Left lung (tissue), 10 donors: ENCODE data around the gene POU2F3. TPM values are rescaled to one million over a fixed set of nuclear protein-coding genes. Genes with fewer than 3 reads are reported as not detected.

Experiments
- ATAC-seq: fragments of 200-7000 bp; cut with Tn5 transposase; one replicate; pipeline ENCODE4 v1.9.1; 2020; ENCODE audit warnings: moderate library complexity
- DNase-seq, 4 donors: peaks; one replicate each; pipeline ENCODE4 v3.0.0-alpha.2; 2013 to 2020
- H3K27ac ChIP-seq, 2 donors: fragments of 200-600 bp; sonication (generic) in 1 of 2; one replicate each; pipeline versions ENCODE4 v1.5.0 to v1.8.0; 2020 to 2021
- H3K27me3 ChIP-seq, 2 donors: fragments of 200-600 bp; sonication (generic) in 1 of 2; one replicate each; pipeline versions ENCODE4 v1.5.0 to v1.8.0; 2020 to 2021
- H3K36me3 ChIP-seq, 2 donors: fragments of 200-600 bp; sonication (generic) in 1 of 2; one replicate each; pipeline versions ENCODE4 v1.5.0 to v1.8.0; 2020 to 2021
- H3K4me1 ChIP-seq, 2 donors: fragments of 200-600 bp; one replicate each; pipeline ENCODE4 v1.8.0; 2021
- H3K4me3 ChIP-seq, 2 donors: fragments of 200-600 bp; sonication (generic) in 1 of 2; one replicate each; pipeline versions ENCODE4 v1.5.0 to v1.8.0; 2020 to 2021; ENCODE audit warnings: mild to moderate bottlenecking in 1 of 2
- H3K9me3 ChIP-seq, 2 donors: fragments of 200-600 bp; sonication (generic) in 1 of 2; one replicate each; pipeline versions ENCODE4 v1.5.0 to v1.8.0; 2020 to 2021
- intact Hi-C, 2 donors: fragments of 100-400 bp; cut with DNase I; formaldehyde crosslinking; loops; one replicate each; pipeline versions ENCODE4 v1.11.2 to v1.14.2; 2022
- polyA plus RNA-seq, 6 donors: library from polyadenylated mRNA; unstranded; fragments of 120-200 nt; gene quantifications; one replicate each; pipeline ENCODE4 v1.2.1, GENCODE V29; 2013; ENCODE audit not compliant: insufficient read length in 6 of 6
- total RNA-seq, 2 donors: library from RNA; stranded (reverse); fragmentation: NEBNext Ultra II Directional; extraction: Animal tissue kit (Norgen Biotek cat#: 25700); gene quantifications; one replicate each; pipeline ENCODE4 v1.2.1, GENCODE V29; 2021
- TF ChIP-seq, protein P1 (sequence below), 2 donors: fragments of 200-600 bp; sonication (generic) in 1 of 2; IDR thresholded peaks; one replicate each; pipeline versions ENCODE4 v1.5.0 to v1.8.0; 2021; ENCODE audit warnings: antibody characterized with exemption in 2 of 2
- donor health status: DM: no; HTN: yes; CAD: no.
- donor health status: DM: no; HTN: no; CAD: no.

Gene POU2F3
- total and polyA plus RNA-seq, 8 donors, result 0.63 to 3.3 (median 1.1) TPM

DNA sequence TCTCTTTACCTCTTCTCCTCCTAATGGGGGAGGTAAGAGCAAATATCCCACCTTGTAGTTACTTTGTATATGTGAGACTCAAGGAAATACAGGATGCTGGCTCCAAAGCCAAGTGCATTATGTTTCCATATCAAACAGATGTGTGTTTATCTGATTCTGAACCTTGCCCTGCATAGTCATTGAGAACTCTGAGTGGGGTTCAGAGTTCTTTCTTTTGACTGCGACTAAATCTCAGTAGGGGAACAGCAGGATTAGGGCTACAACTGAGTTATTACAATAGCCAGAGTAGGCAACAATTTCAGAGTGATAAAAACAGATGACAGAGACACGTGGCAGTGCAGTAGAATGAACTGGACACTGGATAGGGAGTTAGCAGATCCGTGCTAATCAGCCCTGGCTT lies 51.0 kb downstream of the POU2F3 start:
- no peak overlapping the region for H3K27ac ChIP-seq
- H3K36me3 ChIP-seq, result no peaks in the 10 kb centered on the region
- no peak for ATAC-seq
- TF ChIP-seq, protein P1, sequence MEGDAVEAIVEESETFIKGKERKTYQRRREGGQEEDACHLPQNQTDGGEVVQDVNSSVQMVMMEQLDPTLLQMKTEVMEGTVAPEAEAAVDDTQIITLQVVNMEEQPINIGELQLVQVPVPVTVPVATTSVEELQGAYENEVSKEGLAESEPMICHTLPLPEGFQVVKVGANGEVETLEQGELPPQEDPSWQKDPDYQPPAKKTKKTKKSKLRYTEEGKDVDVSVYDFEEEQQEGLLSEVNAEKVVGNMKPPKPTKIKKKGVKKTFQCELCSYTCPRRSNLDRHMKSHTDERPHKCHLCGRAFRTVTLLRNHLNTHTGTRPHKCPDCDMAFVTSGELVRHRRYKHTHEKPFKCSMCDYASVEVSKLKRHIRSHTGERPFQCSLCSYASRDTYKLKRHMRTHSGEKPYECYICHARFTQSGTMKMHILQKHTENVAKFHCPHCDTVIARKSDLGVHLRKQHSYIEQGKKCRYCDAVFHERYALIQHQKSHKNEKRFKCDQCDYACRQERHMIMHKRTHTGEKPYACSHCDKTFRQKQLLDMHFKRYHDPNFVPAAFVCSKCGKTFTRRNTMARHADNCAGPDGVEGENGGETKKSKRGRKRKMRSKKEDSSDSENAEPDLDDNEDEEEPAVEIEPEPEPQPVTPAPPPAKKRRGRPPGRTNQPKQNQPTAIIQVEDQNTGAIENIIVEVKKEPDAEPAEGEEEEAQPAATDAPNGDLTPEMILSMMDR (IDR thresholded peaks at IDR 0.05), result no peak
- peaks cover 0 to 56% of the 10 kb centered on the region in 2 donors for H3K27me3 ChIP-seq
- intact Hi-C loops, result no loop called here
- H3K9me3 ChIP-seq, result no peaks in the 10 kb centered on the region
- no peak overlapping the region for H3K4me3 ChIP-seq
- DNase-seq, result no peak
- no peaks in the 10 kb centered on the region for H3K4me1 ChIP-seq

DNA sequence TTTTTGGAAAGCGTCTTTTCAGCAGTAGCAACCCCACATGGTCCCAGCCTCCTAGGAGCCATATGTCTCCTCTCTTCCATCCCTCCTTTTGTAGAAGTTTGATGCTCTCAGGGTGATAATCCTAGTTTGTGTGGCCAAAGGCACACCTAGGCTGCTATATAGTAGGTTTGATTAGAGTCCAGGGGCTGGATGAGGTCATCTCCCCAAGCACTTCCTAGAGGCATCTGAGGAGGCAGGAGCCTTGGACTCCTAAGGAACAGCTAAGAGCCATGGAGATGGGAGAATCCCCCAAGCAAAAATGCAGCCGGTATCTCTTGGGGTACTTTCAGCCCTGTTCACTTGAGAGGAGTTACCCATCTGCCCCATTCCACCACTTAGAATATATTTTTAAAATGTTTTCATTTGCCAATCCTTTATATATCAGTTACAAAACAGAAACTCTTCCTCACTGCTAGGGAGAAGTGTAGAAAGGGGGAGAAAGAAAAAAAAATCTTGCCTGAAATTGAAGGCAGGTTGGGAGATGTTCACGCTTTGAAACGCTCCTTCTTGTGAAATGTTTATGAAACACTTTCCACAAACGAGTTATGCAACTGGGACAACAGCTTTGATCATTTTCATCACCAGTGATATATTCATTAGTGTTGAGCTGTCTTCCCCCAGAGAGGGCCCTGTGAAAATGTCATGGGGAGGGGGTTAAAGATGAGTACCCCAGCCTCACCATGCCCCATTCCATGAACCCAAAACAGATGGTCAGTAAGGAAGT lies 53.3 kb downstream of the POU2F3 start:
- H3K27ac ChIP-seq, result no peak overlapping the region
- H3K4me3 ChIP-seq, result no peak overlapping the region
- DNase-seq, result no peak
- peaks cover 0 to 62% of the 10 kb centered on the region in 2 donors for H3K27me3 ChIP-seq
- ATAC-seq, result no peak
- H3K36me3 ChIP-seq, result no peaks in the 10 kb centered on the region
- intact Hi-C loops, result no loop called here
- TF ChIP-seq, protein P1 (IDR thresholded peaks at IDR 0.05), result no peak
- H3K4me1 ChIP-seq, result no peaks in the 10 kb centered on the region
- no peaks in the 10 kb centered on the region for H3K9me3 ChIP-seq

DNA sequence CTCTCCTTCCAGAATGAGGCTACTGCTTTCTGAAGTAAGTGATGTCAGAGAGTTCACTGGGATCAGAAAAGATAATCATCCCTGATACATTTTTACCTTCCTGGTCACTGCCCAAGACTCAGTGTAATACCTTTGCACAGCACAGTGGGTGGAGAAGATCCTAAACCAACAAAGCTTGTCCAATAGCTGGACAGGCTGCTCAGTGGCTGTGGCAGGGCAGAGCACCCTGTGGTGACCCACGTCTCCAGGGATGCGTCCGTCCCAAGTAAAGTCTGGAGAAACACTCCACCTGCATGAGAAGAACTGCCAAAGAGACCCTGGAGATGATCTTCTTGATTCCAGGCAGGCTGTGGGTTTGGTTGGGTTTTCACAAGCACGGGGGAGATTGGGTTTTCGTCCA lies 54.2 kb downstream of the POU2F3 start:
- intact Hi-C loops, result no loop called here
- Histone ChIP-seq H3K27ac (no peak overlapping the region), H3K4me3 (no peak overlapping the region), H3K36me3 (no peaks in the 10 kb centered on the region), H3K4me1 (no peaks in the 10 kb centered on the region), H3K9me3 (no peaks in the 10 kb centered on the region), H3K27me3 (peaks cover 0 to 67% of the 10 kb centered on the region in 2 donors)
- TF ChIP-seq, protein P1 (IDR thresholded peaks at IDR 0.05), result no peak
- DNase-seq (no peak), ATAC-seq (no peak)

DNA sequence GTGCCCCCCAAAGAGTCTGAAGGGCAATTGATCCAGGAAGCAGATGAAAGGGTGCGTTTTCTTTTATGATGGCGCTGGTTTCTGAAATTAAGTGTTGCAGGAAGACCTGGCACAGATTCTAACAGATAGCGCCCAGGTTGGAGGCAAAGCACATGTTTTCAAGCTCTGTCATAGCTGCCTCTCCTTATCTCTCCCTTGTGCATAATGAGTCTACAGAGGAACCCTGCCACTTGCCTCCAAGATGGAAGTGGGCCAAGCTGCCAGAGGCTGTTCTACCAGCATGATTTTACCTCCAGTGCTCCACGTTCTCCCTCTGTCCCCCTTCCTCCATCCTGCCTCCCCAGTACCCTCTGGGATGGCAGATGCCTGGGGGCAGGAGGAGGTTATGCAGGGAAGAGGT lies 55.2 kb downstream of the POU2F3 start:
- H3K27me3 ChIP-seq, result peaks cover 0 to 62% of the 10 kb centered on the region in 2 donors
- intact Hi-C loops, result loop anchor here in 1 of 2 donors (5.0 kb wide), 1 partner anchor 123 kb away; no protein-coding TSS in a partner anchor
- no peaks in the 10 kb centered on the region for H3K36me3 ChIP-seq
- TF ChIP-seq, protein P1 (IDR thresholded peaks at IDR 0.05), result no peak
- H3K9me3 ChIP-seq, result no peaks in the 10 kb centered on the region
- peaks cover 0 to 2% of the 10 kb centered on the region in 2 donors for H3K4me1 ChIP-seq
- DNase-seq, result no peak
- no peak for ATAC-seq
- no peak overlapping the region for H3K27ac ChIP-seq
- H3K4me3 ChIP-seq, result no peak overlapping the region

DNA sequence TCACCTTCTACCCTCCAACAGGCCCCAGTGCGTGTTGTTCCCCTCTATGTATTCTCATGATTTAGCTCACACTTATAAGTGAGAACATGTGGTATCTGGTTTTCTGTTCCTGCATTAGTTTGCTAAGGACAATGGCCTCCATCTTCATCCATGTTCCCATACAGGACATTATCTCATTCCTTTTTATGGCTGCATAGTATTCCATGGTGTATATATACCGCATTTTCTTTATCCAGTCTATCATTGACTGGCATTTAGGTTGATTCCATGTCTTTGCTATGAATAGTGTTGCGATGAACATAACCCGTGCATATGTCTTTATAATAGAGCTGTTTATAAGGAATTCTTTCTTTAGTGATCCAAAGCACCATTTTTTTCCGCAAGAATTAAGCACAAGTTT lies 56.6 kb downstream of the POU2F3 start:
- intact Hi-C loops, result loop anchor here in 1 of 2 donors (5.0 kb wide), 1 partner anchor 124 kb away; no protein-coding TSS in a partner anchor
- TF ChIP-seq, protein P1 (IDR thresholded peaks at IDR 0.05), result no peak
- no peaks in the 10 kb centered on the region for H3K9me3 ChIP-seq
- DNase-seq, result no peak
- peaks cover 0 to 2% of the 10 kb centered on the region in 2 donors for H3K4me1 ChIP-seq
- no peak for ATAC-seq
- peaks cover 0 to 60% of the 10 kb centered on the region in 2 donors for H3K27me3 ChIP-seq
- H3K4me3 ChIP-seq, result no peak overlapping the region
- H3K27ac ChIP-seq, result no peak overlapping the region
- no peaks in the 10 kb centered on the region for H3K36me3 ChIP-seq
